ENCODE measurements around the gene SEZ6L2. TPM values are rescaled to one million over a fixed set of nuclear protein-coding genes. Genes with fewer than 3 reads are reported as not detected.

Gene SEZ6L2
- total RNA-seq, 3 donors from 2014 or later, result 0.16 to 7.2 (median 5.0) TPM

DNA sequence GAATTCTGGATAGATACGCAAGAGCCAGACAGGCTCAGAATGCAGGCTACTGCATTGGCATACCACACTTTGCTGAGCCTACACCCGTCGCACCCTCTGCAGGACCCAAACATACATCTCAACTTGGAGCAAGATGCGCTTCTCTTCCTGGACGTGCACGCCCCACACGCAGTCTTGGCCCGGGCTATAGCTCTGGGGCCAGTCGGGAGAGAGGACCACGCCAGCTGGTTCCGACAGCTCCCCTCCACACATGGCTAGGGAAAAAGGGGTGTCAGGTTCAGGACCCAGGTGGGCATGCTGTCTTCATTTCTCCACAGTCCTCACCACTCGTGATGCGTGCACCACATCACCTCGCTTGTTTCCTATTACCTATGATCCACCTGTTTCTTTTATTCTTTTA is 21.2 kb downstream of the SEZ6L2 start:
- TF ChIP-seq, protein P1, sequence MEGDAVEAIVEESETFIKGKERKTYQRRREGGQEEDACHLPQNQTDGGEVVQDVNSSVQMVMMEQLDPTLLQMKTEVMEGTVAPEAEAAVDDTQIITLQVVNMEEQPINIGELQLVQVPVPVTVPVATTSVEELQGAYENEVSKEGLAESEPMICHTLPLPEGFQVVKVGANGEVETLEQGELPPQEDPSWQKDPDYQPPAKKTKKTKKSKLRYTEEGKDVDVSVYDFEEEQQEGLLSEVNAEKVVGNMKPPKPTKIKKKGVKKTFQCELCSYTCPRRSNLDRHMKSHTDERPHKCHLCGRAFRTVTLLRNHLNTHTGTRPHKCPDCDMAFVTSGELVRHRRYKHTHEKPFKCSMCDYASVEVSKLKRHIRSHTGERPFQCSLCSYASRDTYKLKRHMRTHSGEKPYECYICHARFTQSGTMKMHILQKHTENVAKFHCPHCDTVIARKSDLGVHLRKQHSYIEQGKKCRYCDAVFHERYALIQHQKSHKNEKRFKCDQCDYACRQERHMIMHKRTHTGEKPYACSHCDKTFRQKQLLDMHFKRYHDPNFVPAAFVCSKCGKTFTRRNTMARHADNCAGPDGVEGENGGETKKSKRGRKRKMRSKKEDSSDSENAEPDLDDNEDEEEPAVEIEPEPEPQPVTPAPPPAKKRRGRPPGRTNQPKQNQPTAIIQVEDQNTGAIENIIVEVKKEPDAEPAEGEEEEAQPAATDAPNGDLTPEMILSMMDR (IDR thresholded peaks at IDR 0.05), result no peak
- TF ChIP-seq POLR2A (IDR thresholded peaks at IDR 0.05) (no peak), POLR2AphosphoS5 (IDR thresholded peaks at IDR 0.05) (no peak)
- Histone ChIP-seq H3K27ac (no peak overlapping the region), H3K36me3 (no peaks in the 10 kb centered on the region), H3K9me3 (no peaks in the 10 kb centered on the region), H3K4me1 (no peaks in the 10 kb centered on the region), H3K4me3 (no peak overlapping the region), H3K27me3 (peaks cover 0 to 13% of the 10 kb centered on the region in 2 donors)
- intact Hi-C loops (cut with DNase I; ENCODE audit: low total_unique reads), result no loop called here
- no peak for DNase-seq (ENCODE audit: low spot score in 2 of 2)

DNA sequence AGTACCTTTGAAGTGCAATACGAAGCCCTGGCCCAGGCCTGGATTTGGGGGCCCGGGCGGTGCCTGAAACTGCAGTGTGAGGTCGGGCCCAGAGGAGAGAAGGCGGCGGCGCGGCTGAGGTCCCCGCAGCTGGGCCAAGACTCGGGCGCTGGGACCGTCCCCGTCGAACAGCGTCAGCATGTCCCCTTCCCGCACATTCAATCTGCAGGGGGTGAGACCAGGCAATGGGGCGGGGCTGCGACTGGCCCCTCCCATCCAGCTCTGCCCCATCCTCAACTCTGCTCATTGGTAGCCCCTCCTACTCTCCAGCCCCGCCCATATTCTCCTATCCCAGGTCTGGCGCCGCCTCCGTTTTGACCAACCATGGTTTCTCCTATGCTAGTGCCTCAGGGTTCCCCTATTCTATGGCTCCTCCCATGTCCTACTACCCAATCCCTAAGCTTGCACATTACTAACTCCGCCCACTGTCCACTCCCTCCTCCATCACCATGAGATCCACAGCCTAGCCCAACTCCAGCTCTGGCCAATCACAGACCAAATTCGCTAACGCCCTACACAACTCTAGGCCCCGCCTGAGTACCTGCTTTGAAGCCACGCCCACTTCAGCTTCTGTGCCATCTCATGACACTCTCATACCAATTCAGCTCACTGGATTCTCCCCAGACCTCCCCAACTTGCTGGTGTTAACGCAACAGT is 21.9 kb downstream of the SEZ6L2 start:
- intact Hi-C loops (cut with DNase I; ENCODE audit: low total_unique reads), result no loop called here
- no peak for DNase-seq (ENCODE audit: low spot score in 2 of 2)
- H3K9me3 ChIP-seq, result no peaks in the 10 kb centered on the region
- H3K27me3 ChIP-seq, result peaks cover 0 to 13% of the 10 kb centered on the region in 2 donors
- no peaks in the 10 kb centered on the region for H3K36me3 ChIP-seq
- TF ChIP-seq, protein P1 (IDR thresholded peaks at IDR 0.05), result no peak
- no peak for TF ChIP-seq POLR2A (IDR thresholded peaks at IDR 0.05)
- TF ChIP-seq POLR2AphosphoS5 (IDR thresholded peaks at IDR 0.05), result no peak
- no peak overlapping the region for H3K4me3 ChIP-seq
- H3K27ac ChIP-seq, result no peak overlapping the region
- no peaks in the 10 kb centered on the region for H3K4me1 ChIP-seq

DNA sequence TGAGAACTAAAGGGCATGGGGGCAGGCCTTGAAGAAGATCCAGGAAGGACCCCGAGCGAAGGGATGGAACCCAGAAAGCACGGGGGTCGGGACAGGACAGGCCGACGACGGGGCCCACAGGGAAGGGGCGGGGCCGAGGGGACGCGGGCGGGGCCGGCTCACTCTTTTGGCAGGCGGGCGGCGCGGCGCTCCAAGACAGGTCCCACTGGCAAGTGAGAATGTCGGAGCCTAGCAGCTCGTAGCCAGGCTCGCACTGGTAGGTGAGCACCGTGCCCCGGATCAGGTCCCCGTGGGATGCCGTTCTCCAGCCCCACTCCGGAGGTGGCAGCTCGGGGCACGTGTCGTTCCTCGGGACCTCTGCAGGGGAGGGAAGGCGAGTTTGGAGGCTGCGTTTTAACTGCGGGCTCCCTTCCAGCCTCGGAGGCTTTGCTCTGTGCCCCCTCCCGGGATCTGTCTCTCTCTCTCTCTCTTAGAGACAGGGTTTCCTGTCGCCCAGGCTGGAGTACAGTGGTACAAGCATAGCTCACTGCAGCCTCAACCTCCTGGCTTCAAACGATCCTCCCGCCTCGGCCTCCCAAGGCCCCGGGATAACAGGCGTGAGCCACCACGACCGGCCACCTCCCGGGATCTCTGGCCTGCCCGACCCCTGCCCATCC is 22.6 kb downstream of the SEZ6L2 start:
- H3K4me3 ChIP-seq, result peak overlapping the region; percentile 7 to 53 (median 9)
- H3K27me3 ChIP-seq, result peaks cover 0 to 13% of the 10 kb centered on the region in 2 donors
- intact Hi-C loops (cut with DNase I; ENCODE audit: low total_unique reads), result no loop called here

DNA sequence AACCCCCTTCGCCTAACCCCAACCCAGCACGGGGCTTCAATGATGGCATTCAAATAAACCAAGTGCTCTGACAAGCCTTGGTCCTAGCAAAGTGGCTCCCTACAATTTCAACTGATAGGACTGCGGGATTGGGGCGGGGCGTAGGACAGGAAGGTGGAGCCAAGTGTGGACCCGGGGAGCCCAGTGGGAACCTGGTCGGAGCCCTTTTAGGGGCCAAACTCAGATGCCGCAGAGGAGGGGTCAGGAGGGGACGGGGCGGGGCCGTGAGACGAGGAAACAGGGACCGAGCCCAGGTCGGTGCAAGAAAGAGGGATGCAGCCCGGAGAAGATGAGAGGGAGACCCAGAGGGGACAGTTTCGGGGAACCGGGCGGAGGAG is 23.1 kb downstream of the SEZ6L2 start:
- intact Hi-C loops (cut with DNase I; ENCODE audit: low total_unique reads), result no loop called here
- Histone ChIP-seq H3K9me3 (no peaks in the 10 kb centered on the region), H3K4me1 (no peaks in the 10 kb centered on the region), H3K36me3 (no peaks in the 10 kb centered on the region), H3K4me3 (peak overlapping the region; percentile 7 to 53 (median 9)), H3K27ac (no peak overlapping the region), H3K27me3 (peaks cover 0 to 13% of the 10 kb centered on the region in 2 donors)
- TF ChIP-seq POLR2AphosphoS5 (IDR thresholded peaks at IDR 0.05) (no peak), POLR2A (IDR thresholded peaks at IDR 0.05) (no peak)
- TF ChIP-seq, protein P1 (IDR thresholded peaks at IDR 0.05), result no peak
- DNase-seq (ENCODE audit: low spot score in 2 of 2), result no peak

More for the DNA sequence above, 22.6 kb downstream of the SEZ6L2 start:
- no peaks in the 10 kb centered on the region for H3K9me3 ChIP-seq
- H3K27ac ChIP-seq, result no peak overlapping the region
- TF ChIP-seq POLR2AphosphoS5 (IDR thresholded peaks at IDR 0.05), result no peak
- no peak for TF ChIP-seq POLR2A (IDR thresholded peaks at IDR 0.05)
- TF ChIP-seq, protein P1 (IDR thresholded peaks at IDR 0.05), result no peak
- no peak for DNase-seq (ENCODE audit: low spot score in 2 of 2)
- H3K4me1 ChIP-seq, result no peaks in the 10 kb centered on the region
- H3K36me3 ChIP-seq, result no peaks in the 10 kb centered on the region

DNA sequence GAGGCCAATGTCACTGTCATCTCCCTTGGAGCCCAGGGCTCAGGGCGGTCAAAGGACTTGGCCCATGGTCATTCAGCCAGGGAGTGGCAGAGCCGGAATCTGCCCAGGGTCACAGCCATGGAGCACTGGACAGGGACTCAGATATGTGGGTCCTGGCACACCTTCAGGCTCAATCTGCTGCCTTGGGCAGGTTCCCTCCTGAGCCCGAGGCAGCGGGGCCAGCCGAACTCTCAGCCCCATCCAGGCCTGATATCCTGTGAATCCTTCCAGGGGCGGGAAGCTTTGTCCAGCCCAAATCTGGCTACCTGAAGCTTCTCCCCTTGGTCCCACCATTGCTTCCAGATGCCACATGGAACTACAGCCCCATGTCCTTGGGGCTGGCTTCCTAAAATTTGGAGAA is 24.1 kb downstream of the SEZ6L2 start:
- no peak overlapping the region for H3K27ac ChIP-seq
- DNase-seq (ENCODE audit: low spot score in 2 of 2), result no peak
- no peak overlapping the region for H3K4me3 ChIP-seq
- intact Hi-C loops (cut with DNase I; ENCODE audit: low total_unique reads), result no loop called here
- H3K9me3 ChIP-seq, result no peaks in the 10 kb centered on the region
- H3K27me3 ChIP-seq, result peaks cover 0 to 13% of the 10 kb centered on the region in 2 donors
- TF ChIP-seq, protein P1 (IDR thresholded peaks at IDR 0.05), result no peak
- no peak for TF ChIP-seq POLR2A (IDR thresholded peaks at IDR 0.05)
- no peak for TF ChIP-seq POLR2AphosphoS5 (IDR thresholded peaks at IDR 0.05)
- H3K36me3 ChIP-seq, result no peaks in the 10 kb centered on the region
- H3K4me1 ChIP-seq, result no peaks in the 10 kb centered on the region

Data from breast epithelium (tissue), 4 donors.